B cell (primary cell): Measurements from ENCODE around the gene TSEN54. TPM values are rescaled to one million over a fixed set of nuclear protein-coding genes. Genes with fewer than 3 reads are reported as not detected.

Experiments
- ATAC-seq: fragments of 200-7000 bp; cut with Tn5 transposase; one replicate; pipeline ENCODE4 v1.10.0; 2021; ENCODE audit warnings: low read depth, mild to moderate bottlenecking, moderate number of reproducible peaks, moderate library complexity
- CTCF ChIA-PET: fragments of 350-600 bp; sonication (Branson Sonifier 250); formaldehyde crosslinking; loops from one replicate; lab custom pipeline; 2021; ENCODE audit warnings: antibody characterized with exemption, inconsistent platforms; lab: Charles Lee
- POLR2A ChIA-PET: fragments of 350-600 bp; sonication (Branson Sonifier 250); formaldehyde crosslinking; loops from one replicate; lab custom pipeline; 2021; ENCODE audit warnings: antibody characterized with exemption; lab: Charles Lee
- DNase-seq: peaks from one replicate; pipeline ENCODE4 v3.0.0; 2013
- H2AFZ ChIP-seq: 2 replicates; pipeline ENCODE4 v1.6.1; 2012; ENCODE audit warnings: mild to moderate bottlenecking, low read depth, low read length; ENCODE audit not compliant: insufficient read depth, poor library complexity, severe bottlenecking
- H3K27ac ChIP-seq, 2 donors: 1 replicate in 1 of 2; 2 replicates in 1 of 2; pipeline ENCODE4 v1.5.1; 2012 to 2013; ENCODE audit warnings: low read length in 2 of 2, mild to moderate bottlenecking in 2 of 2, moderate library complexity in 1 of 2
- H3K27me3 ChIP-seq, 4 experiments: fragments of 200-600 bp in 1 of 4; sonication (generic) in 1 of 4; replicated peaks in 1 of 4; 1 replicate in 2 of 4; 2 replicates in 2 of 4; pipeline versions ENCODE4 v1.6.1 to v1.7.0; 2013 to 2016; ENCODE audit warnings: low read length in 3 of 4, mild to moderate bottlenecking in 2 of 4, mixed read lengths in 1 of 4, moderate library complexity in 1 of 4; ENCODE audit not compliant: insufficient read depth in 4 of 4, control insufficient read depth in 3 of 4; ENCODE audit errors: control extremely low read depth in 1 of 4
- H3K36me3 ChIP-seq, 2 experiments: replicated peaks in 1 of 2; 1 replicate in 1 of 2; 2 replicates in 1 of 2; pipeline versions ENCODE4 v1.6.1 to v1.7.1; 2013; ENCODE audit warnings: low read length in 1 of 2; ENCODE audit not compliant: insufficient read depth in 2 of 2, control insufficient read depth in 1 of 2; ENCODE audit errors: control extremely low read depth in 1 of 2, extremely low read depth in 1 of 2
- H3K4me1 ChIP-seq, 2 donors: fragments of 200-600 bp in 1 of 2; sonication (generic) in 1 of 2; 1 replicate in 1 of 2; 2 replicates in 1 of 2; pipeline versions ENCODE4 v1.5.1 to v1.6.1; 2013 to 2017; ENCODE audit warnings: low read length in 2 of 2; ENCODE audit not compliant: control insufficient read depth in 2 of 2, insufficient read depth in 2 of 2
- H3K4me2 ChIP-seq: replicated peaks from 2 replicates; pipeline ENCODE3; 2012; ENCODE audit warnings: mild to moderate bottlenecking, low read depth, low read length; ENCODE audit not compliant: poor library complexity, severe bottlenecking
- H3K4me3 ChIP-seq, 5 experiments: fragments of 200-600 bp in 1 of 5; sonication (generic) in 1 of 5; 1 replicate in 3 of 5; 2 replicates in 2 of 5; pipeline versions ENCODE4 v1.5.1 to v1.7.0; 2011 to 2016; ENCODE audit warnings: low read length in 4 of 5, mild to moderate bottlenecking in 4 of 5, low read depth in 2 of 5, control low read depth in 1 of 5, moderate library complexity in 1 of 5; ENCODE audit not compliant: insufficient read depth in 1 of 5; ENCODE audit errors: control extremely low read depth in 1 of 5, extremely low read depth in 1 of 5
- H3K79me2 ChIP-seq: fragments of 200-600 bp; sonication (generic); one replicate; pipeline ENCODE4 v1.6.0; 2016; ENCODE audit warnings: low read length; ENCODE audit not compliant: control insufficient read depth, insufficient read depth
- H3K9ac ChIP-seq: fragments of 200-600 bp; sonication (generic); 2 replicates; pipeline ENCODE4 v1.6.1; 2017; ENCODE audit warnings: mild to moderate bottlenecking, low read length, moderate library complexity
- H3K9me3 ChIP-seq, 3 donors: one replicate each; pipeline versions ENCODE4 v1.6.1 to v1.7.1; 2013; ENCODE audit warnings: low read length in 2 of 3; ENCODE audit not compliant: control insufficient read depth in 2 of 3, insufficient read depth in 1 of 3; ENCODE audit errors: control extremely low read depth in 1 of 3
- H4K20me1 ChIP-seq: 2 replicates; pipeline ENCODE4 v1.6.0; 2012; ENCODE audit warnings: mild to moderate bottlenecking, low read length; ENCODE audit not compliant: insufficient read depth, control insufficient read depth, poor library complexity, severe bottlenecking
- H3K27ac Mint-ChIP-seq: one replicate; pipeline ENCODE4 v1.8.0; 2021; ENCODE audit warnings: mixed read lengths
- H3K27me3 Mint-ChIP-seq: one replicate; pipeline ENCODE4 v1.8.0; 2021; ENCODE audit warnings: mixed read lengths
- H3K4me1 Mint-ChIP-seq: one replicate; pipeline ENCODE4 v1.8.0; 2021; ENCODE audit warnings: mixed read lengths
- H3K4me3 Mint-ChIP-seq: one replicate; pipeline ENCODE4 v1.8.0; 2021; ENCODE audit warnings: mixed read lengths
- H3K9me3 Mint-ChIP-seq: one replicate; pipeline ENCODE4 v1.8.0; 2022; ENCODE audit warnings: mixed read lengths; ENCODE audit not compliant: insufficient read depth
- EZH2 ChIP-seq: IDR thresholded peaks from 2 replicates; pipeline ENCODE4 v1.6.1; 2012; ENCODE audit warnings: borderline replicate concordance, low read depth, mild to moderate bottlenecking, moderate library complexity, low read length; ENCODE audit not compliant: insufficient read depth, poor library complexity, severe bottlenecking
- WGBS: methylation state at CpG from one replicate; pipeline ENCODE4 v1.1.5; 2013; ENCODE audit warnings: missing lambda C conversion rate; ENCODE audit not compliant: insufficient coverage; 5-methylcytosine and 5-hydroxymethylcytosine counted together
- intact Hi-C: fragments of 100-400 bp; cut with micrococcal nuclease; formaldehyde crosslinking; loops from one replicate; pipeline ENCODE4 v1.10.0; 2022
- polyA plus RNA-seq: library from polyadenylated mRNA; depleted of rRNA; stranded (reverse); fragments of >200 nt; gene quantifications from 2 replicates; pipeline ENCODE4 v1.2.3, GENCODE V29; 2012
- total RNA-seq, 2 donors: library from RNA; stranded (reverse); fragments of 120-200 nt in 1 of 2; gene quantifications; 1 replicate in 1 of 2; 2 replicates in 1 of 2; pipeline versions ENCODE4 v1.2.3 to v1.2.4, GENCODE V29; 2013 to 2022
- TF ChIP-seq, protein P1 (sequence below): fragments of 200-600 bp; IDR thresholded peaks from one replicate; pipeline ENCODE4 v1.8.0; 2022; ENCODE audit warnings: antibody characterized with exemption, mild to moderate bottlenecking

The TSEN54 gene
- total and polyA plus RNA-seq, 2 donors (not counting 1 experiment from before 2014, with no cell fraction given), result 33.0 to 45.9 TPM

- H3K4me1 Mint-ChIP-seq, result no peaks in the 10 kb centered on the region
- Histone ChIP-seq H3K36me3 (no peaks in the 10 kb centered on the region), H3K9ac (no peak overlapping the region), H3K27me3 (no peaks in the 10 kb centered on the region), H3K4me2 (no peak overlapping the region), H4K20me1 (no peaks in the 10 kb centered on the region), H3K4me1 (peaks cover 0 to 7% of the 10 kb centered on the region in 2 donors), H3K79me2 (no peaks in the 10 kb centered on the region), H2AFZ (no peak overlapping the region), H3K27ac (no peak overlapping the region), H3K4me3 (no peak overlapping the region), H3K9me3 (no peaks in the 10 kb centered on the region)
- ChIA-PET CTCF (interaction anchor here (1.2 kb wide), 1 partner anchor 18 kb away, joined by 3 read pairs; the partner anchor contains the start of gene LLGL2), POLR2A (no interaction called here)
- no peak overlapping the region for H3K4me3 Mint-ChIP-seq
- H3K9me3 Mint-ChIP-seq, result no peaks in the 10 kb centered on the region
- ATAC-seq (no peak), DNase-seq (no peak)
- H3K27ac Mint-ChIP-seq, result no peak overlapping the region
- TF ChIP-seq EZH2, result no peak
- TF ChIP-seq, protein P1, sequence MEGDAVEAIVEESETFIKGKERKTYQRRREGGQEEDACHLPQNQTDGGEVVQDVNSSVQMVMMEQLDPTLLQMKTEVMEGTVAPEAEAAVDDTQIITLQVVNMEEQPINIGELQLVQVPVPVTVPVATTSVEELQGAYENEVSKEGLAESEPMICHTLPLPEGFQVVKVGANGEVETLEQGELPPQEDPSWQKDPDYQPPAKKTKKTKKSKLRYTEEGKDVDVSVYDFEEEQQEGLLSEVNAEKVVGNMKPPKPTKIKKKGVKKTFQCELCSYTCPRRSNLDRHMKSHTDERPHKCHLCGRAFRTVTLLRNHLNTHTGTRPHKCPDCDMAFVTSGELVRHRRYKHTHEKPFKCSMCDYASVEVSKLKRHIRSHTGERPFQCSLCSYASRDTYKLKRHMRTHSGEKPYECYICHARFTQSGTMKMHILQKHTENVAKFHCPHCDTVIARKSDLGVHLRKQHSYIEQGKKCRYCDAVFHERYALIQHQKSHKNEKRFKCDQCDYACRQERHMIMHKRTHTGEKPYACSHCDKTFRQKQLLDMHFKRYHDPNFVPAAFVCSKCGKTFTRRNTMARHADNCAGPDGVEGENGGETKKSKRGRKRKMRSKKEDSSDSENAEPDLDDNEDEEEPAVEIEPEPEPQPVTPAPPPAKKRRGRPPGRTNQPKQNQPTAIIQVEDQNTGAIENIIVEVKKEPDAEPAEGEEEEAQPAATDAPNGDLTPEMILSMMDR, result no peak
- 92% methylated on average over 20 of the region's 20 CpGs for WGBS
- intact Hi-C loops, result no loop called here
- no peaks in the 10 kb centered on the region for H3K27me3 Mint-ChIP-seq
Observed at GRCh38 chr17:75506888-75507287, 9.4 kb upstream of the TSEN54 start.

DNA sequence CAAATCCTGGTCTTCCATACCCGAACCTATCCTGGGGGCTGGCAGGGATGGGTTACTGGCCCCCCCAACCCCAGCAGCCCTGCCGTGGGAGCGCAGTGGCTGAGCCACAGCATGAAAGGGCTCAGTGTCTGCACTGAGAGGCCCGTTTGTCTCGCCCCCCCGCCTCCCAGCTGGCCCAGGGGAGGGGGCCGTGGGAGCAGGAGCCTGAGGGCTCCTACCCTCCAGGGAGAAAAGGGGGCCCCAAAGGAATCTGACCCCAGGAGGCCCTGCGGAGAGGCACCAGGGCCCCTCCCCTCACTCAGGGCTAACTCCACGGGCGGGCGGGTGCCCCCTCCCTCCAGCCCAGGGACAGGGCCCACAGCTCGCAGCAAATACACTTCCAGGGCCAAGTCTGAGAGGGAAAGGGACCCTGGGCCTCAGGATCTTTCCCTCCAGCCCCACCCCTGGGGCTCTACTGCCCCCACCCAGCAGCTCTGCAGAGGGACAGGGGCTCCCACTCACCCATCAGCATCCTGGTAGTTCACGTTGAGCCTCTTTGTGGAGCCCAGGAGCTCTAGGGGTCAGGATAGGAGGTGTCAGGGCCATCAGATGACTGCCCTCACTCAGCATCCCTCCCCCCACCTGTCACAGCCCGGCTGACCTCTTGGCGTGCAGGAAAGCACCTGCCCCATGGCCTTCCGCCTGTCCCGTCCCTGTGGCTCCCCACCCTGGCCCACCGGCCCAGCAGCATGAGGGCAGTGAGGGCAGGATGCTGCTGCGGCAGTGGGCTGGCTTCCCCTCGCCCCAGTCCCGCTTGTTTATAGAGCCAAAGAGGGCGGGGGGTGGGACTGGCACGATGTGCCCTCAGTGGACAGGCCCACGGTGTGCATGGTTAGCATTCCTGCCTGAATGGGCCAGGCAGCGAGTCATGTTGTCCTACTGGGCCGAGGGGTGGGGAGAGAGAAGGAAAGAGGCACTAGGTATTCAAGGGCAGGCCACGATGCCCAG, 8.3 kb upstream of the TSEN54 start:
- DNase-seq (no peak), ATAC-seq (no peak)
- Mint-ChIP-seq H3K4me3 (no peak overlapping the region), H3K9me3 (no peaks in the 10 kb centered on the region), H3K27ac (no peak overlapping the region), H3K27me3 (no peaks in the 10 kb centered on the region), H3K4me1 (no peaks in the 10 kb centered on the region)
- Histone ChIP-seq H3K9ac (no peak overlapping the region), H3K9me3 (no peaks in the 10 kb centered on the region), H3K79me2 (no peaks in the 10 kb centered on the region), H3K36me3 (no peaks in the 10 kb centered on the region), H3K27me3 (no peaks in the 10 kb centered on the region), H4K20me1 (no peaks in the 10 kb centered on the region), H3K4me1 (peaks cover 0 to 7% of the 10 kb centered on the region in 2 donors), H2AFZ (no peak overlapping the region), H3K27ac (no peak overlapping the region), H3K4me2 (no peak overlapping the region), H3K4me3 (no peak overlapping the region)
- CTCF ChIA-PET, result interaction anchor here (0.8 to 1.2 kb wide), 2 partner anchors 17 to 237 kb away, joined by 3 read pairs; partner anchors contain the start of genes LLGL2 and MIF4GD
- 91% methylated on average over 26 of the region's 27 CpGs for WGBS
- POLR2A ChIA-PET, result no interaction called here
- no peak for TF ChIP-seq EZH2
- TF ChIP-seq, protein P1, result no peak
- intact Hi-C loops, result no loop called here
